ENCODE measurements around the gene SLC9A6.
A peak's percentile ranks its signal among the peaks of the same experiment; 100 is the strongest.

The SLC9A6 gene

DNA sequence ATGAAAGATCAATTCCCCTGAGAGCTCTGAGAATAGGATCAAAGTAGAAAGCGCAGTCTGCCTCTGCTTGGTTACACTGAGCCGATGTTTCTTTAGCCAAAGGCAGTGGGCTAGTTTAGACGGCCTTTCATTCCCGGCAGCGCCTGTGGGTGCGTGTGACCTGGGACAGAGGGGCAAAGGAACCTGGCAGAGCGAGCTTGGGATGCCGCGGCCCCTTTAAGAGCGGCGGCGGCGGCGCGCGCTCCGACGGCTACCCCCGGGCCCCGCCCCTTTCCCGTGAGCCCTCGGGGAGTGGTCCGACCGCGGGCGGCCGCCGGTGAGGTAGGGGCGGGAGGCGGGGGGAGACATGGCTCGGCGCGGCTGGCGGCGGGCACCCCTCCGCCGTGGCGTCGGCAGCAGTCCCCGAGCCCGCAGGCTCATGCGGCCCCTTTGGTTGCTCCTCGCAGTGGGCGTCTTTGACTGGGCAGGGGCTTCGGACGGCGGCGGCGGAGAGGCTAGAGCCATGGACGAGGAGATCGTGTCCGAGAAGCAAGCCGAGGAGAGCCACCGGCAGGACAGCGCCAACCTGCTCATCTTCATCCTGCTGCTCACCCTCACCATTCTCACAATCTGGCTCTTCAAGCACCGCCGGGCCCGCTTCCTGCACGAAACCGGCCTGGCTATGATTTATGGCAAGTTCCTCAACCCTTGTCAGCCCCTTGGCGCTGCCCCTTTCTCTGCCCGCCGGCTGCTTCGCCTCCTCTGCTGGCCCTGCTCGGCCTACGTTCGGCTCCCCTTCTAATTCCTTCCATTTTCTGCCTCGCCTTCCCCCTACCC lies at the start of gene SLC9A6:
Gene SLC9A6, plus strand, starts transcription at position 279 of the 816 bp plus-strand sequence. Its CDS starts 224 bp downstream, at position 503.
- DNase-seq = peak; percentile 13

DNA sequence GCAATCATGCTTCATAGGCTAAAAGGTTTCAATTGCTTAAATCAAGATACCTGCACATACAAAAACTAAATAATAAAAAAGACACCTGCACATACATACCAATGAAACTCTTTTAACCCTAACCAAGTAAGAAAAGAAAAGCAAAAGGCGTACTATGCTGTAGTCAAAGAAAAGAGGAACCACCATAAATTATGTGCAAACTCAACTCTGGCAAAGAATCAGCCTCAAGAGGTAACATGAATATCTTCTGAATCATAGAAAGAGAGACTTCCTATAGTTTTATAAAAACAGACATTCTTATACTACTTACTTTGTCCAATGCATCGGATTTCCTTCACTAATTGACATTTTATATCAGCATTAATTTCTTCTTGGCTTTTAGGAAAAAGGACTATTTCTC lies 40.7 kb upstream of the SLC9A6 start:
- DNase-seq = no peak

DNA sequence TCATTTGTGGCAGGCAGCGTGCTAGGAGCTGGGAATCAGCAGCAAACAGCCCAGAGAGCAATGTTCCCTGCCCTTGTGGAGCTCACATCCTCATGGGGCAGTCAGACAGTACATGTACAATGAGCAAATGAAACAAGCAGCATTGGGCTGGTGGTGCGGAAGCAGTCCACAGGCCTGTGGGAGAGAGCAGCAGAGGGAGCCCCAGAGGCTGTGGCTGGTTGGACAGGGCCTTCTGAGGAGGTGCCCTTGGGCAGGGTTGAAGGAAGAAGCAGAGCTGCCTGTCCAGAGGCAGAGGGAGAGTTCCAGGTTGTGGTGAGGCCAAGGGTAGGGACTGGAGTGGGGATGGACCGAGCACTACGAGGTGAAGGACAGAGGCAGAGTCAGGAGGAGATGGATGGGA lies 33.9 kb upstream of the SLC9A6 start:
- no peak for DNase-seq

DNA sequence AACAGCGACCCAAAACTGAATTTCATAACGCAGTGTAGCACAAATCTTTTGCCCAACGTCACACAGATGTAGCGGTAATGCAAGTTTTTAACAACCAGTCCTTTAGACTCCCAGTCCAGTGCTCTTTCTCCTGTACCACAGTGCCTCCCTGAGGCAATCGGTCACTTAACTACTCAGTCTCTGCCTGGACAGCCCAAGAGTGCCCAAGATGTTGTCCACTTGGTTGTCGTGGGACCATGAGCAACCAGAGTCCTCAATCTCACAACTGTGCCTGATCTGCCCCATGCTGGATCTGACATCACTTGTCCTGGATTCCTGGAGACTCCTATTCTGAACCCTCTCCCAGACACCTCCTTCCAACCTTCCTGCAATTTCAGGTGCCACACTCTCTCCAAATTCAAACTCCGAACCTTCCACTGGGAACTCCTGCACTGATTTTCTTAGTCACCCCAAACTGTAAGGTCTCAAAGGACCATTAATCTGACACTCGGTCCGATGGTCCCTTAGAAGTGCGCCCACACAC lies 12.1 kb upstream of the SLC9A6 start:
- no peak for DNase-seq

DNA sequence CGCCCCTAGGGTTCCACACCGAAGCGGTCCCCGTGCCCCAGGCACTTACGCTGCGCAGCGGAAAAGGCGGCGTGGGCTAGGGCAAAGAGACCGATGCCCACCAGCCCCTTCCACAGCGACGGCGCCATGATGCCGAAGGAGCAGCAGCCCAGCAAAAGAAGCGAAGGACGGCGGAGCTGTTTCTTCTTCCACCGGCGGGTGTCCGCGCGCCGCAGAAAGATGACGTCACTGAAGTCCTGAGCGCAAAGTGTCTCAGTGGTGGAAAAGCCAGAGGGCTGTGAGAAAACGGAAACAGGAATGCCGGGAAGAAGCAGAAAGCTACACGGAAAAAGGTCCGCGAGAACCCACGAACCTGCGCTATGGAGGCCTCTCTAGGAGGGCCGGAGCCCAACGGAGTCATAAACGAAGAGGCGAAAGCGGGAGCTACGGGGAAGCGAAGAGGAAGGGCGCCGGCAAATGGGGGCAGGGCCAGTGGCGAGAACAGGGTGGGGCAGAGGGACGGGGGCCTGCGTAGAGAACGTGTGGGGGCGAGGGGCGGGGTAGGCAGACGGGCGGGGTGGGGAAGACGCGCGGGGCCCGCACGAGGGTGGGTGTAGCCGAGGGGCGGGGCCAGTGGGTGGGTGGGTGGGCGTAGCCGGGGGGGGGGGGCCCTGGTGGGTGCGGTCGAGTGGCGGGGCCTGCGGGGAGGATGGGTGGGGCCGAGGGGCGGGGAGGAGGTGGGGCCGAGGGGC lies 11.5 kb upstream of the SLC9A6 start, which contains the start of gene MMGT1:
Gene MMGT1, minus strand, starts transcription at position 441 of the 731 bp plus-strand sequence. Its CDS starts 313 bp downstream, at position 128.
- DNase-seq = peak; percentile 62

DNA sequence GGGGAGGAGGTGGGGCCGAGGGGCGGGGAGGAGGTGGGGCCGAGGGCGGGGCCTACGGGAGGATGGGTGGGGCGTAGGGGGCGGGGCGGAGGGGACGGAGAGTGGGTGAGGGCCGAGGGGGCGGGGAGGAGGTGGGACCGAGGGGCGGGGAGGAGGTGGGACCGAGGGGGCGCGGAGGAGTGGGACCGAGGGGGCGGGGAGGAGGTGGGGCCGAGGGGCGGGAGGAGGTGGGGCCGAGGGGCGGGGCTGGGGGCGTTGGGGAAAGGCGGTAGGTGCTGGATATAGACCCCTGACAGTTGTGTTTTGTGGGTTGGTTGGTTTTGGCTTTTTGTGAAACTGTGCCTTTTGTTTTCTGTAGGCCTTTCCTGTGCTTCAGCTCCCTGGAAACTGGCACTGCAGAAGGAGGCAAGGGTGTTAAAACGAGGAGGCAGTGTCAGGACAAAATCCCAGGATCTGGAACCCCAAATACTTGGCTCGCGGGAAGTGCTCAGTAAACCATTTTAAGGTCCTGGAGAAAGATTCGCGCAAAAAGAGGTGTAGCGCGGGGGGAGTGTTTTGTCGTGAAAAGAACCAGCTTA lies 10.9 kb upstream of the SLC9A6 start:
- no peak for DNase-seq

DNA sequence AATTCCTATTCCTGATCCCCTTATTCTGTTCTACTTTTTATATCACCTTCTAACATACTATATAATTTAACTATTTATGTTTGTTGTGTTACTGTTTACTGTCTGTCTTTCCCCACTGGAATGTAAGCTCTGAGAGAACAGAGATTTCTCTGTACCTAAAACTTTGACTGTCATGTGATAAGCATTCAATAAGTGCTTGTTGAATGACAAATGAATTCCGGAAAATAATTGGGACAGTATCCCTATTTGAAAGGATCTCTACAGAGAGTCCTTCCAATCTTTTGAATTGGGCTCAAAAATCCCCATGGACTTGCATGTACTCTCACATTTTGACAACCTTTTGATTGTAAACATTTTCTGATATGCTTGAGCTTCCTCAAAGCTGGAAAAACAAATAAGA lies 9.8 kb upstream of the SLC9A6 start:
- no peak for DNase-seq

DNA sequence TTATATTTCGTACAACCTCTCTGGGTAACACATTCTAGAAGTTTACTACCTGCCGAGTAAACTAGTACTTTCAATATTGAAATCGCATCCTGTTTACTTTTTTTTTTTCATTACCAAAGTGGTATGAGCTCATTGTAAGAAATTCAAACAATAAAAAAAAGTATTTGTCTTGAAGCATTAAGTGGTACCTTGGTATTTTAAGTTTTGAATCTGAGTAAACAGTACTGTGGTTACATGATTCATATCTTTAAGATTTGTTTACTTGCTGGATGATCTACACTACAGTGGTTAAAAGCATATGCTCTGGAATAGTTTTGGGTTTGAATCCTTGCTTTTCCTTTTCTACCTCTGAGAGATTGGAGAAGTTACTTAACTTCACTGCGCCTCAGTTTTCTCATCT lies 7.6 kb upstream of the SLC9A6 start:
- DNase-seq = no peak

DNA sequence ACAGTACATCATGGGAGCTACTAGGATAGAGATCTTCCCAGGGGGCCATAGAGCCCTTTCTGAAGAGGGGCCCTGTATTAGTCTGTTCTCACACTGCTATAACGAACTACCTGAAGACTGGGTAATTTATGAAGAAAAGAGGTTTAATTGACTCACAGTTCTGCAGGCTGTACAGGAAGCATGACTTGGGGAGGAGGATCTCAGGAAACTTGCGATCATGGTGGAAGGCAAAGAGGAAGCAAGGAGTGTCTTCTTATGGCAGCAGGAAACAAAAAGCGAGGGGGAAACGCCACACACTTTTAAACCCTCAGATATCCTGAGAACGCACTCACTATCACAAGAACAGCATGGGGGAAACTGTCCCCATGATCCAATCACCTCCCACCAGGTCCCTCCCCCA lies 4.2 kb upstream of the SLC9A6 start:
- DNase-seq = no peak

DNA sequence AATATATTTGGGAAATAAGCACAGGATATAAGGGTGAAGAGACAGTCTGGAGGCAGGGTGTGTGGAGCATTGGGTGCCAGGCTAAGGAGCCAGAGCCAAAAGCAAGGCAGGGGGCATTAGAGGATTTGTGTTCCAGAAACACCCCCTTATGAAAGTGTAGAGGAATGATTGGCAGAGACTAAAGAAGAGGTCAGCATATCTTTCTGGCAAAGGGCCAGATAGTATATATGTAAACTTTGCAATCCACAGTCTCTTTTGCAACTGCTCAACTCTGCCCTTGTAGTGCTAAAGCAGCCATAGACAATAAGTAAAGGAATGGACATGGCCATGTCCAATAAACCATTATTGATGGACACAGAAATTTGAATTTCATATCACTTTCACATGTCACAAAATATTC lies 3.6 kb upstream of the SLC9A6 start:
- DNase-seq = no peak

DNA sequence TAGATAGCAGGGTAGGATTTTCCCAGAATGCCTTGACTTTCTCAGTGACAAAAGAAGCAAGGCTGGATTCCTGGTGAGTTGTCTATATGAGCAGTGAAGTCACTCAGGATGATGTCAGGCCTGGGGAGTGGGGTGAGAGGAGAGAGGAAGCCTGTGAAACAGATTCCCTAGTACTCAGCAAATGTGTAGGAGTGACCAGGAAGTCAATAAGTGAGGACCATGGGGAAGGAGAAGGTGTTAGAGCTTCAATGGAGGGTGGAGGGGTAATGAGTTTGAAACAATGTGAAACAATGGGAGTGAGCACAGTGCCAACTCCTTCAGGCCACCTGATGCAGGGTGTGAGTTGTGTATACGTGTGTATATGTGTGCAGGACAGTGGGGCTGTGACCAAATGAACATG lies 2.4 kb upstream of the SLC9A6 start:
- no peak for DNase-seq

DNA sequence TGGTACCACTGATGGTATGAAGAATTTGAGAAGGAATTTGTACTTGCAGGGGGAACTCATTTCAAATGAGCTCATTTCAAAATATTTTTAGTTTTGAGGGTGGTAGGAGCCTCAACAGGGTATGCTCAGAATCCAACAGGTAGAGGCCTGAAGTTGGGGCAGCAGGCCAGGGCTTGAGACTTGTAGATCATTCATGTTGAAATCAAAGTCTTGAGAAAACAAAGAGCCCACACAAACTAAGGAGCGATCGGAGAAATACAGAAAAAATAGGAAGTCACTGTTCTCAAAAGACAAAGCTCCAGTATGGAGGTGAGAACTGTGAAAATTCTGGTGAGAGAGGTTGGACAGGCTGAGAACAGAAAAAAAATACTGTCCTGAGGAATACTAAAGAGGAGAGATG lies 979 bp upstream of the SLC9A6 start:
- DNase-seq = no peak

DNA sequence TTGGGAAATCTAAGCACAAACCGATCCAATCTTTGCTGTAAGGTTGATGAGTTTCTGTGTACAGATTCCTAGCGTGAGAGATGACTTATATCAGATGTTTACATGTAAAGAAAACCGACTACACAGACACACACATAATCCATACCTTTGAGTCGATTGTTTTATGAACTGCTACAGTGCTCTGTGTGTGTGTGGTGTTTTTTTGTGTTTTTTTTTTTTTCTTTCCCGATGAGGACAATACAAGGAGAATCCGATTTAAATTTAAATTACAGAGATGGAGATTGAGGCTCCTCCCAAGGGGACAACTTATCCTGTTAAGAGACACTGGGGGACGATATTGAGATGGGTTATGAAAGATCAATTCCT lies 461 bp upstream of the SLC9A6 start:
- DNase-seq = no peak

DNA sequence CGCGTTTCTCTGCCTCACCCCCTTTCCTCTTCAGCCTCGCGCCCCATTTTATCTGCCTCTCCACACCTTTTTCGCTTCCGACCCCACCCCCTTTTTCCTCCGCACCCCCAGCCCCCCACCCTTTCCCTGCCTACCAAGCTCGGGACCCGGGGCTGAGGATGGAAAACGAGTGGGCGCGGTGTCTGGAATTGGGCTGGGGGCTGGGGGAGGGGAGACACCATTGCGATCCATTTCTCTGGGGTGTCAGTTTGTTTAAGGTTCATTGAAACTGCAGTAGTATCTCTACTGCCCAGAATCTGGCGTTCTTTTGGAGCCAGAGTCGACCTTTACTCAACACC lies 707 bp downstream of the SLC9A6 start:
- no peak for DNase-seq

DNA sequence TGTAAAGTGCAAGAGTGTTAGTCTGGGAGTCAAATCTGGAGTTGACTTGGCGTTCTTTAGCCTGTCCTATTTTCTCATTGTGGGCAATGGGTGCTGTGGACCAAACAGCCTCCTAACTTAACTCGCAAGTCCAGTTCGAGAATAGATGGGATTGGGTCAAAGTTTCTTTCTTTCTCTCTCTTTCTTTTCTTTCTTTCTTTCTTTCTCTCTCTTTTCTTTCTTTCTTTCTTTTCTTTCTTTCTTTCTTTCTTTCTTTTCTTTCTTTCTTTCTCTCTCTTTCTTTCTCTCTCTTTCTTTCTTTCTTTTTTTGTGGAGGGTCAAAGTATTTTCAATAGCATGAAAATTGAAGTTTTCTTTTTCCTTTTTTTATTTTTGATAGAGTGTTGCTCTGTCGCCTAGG lies 3.0 kb downstream of the SLC9A6 start:
- no peak for DNase-seq

DNA sequence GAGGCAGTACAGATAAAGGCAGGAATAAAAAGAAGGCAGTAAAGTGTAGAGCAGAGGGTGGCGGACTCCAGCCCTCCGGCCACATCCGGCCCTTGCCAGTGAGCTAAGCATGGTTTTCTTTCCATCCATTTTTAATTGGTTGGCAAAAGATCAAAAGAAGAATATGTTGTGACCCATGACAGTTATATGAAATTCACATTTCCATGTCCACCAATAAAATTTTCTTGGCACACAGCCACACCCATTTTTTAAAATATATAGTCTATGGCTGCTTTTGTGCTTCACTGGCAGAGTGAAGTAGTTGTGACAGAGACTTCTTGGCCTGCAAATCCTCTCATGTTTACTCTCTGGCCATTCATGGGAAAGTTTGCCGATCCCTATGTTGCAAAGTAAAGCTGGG lies 29.8 kb downstream of the SLC9A6 start:
- DNase-seq = no peak

DNA sequence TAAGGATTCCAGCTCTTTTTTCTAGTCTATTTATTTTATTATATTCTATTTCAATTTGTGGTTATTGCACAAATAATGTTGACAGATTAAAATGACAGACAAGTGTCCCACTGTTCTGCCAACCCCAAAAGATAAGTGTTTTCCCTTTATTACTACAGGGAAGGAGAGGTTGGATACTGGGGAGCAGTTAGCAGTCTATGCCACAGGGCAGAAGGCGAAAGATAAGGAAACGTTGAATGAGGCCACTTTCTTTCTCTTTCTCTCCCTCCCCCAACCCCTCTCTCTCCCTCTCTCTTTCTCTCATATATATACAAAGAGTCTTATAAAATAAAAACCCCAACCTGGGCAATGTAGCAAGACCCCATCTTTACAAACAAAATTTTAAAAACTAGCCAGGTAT lies 31.6 kb downstream of the SLC9A6 start:
- DNase-seq = no peak

DNA sequence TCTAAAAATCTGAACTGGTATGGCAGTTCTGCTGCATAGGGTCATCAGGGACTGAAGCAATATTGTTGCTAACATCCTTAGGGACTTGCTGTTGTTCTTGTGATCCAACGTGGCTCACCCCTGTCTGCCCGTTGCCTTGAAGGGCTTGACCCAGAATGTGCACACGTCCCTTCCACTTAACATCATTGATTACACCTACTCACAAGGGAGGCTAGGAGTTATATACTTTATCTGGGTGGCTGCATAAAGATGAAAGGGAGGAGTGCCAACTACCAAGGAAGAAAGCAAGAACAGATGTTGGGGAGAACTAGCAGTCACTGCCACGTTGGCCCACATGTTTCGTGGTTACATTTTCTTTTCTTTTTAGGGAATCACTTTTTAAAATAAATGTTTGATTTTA lies 34.0 kb downstream of the SLC9A6 start:
- DNase-seq = no peak

DNA sequence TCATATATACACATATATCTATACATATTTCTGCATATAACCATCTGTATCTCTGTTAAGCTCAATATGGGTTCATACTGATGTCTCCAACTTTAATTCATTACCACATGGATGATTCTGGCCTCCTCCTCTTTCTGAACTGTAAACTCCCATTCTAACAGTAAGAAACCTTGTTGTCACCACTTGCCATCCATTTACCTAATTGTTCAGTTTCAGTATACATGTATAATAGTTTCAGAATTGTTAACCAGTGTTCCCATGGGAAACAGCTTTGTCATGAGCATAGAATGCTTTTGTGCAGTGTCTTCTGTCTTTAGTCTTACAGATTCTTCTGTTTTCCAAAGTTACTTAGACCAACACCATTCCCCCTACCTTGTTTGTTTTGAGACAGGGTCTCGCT lies 35.9 kb downstream of the SLC9A6 start:
- no peak for DNase-seq

DNA sequence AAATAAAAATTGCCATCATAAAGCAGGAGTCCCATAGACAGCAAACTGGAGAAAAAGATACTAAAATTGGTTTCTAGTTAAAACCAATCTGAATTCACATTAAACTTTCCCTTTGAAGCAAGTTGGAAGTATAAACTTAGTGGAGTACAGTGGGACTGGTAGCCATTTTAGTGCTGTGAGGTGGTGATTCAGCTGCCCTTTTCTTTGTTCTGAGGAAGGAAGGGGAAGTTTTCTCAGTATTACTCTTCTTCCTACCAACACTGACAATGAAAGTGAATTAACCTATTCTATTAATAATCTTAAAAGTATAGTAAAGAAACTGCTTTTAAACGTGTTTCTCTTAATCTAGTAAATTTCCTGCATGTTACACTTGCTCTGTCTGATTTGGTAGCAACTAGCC lies 36.7 kb downstream of the SLC9A6 start:
- DNase-seq = no peak

DNA sequence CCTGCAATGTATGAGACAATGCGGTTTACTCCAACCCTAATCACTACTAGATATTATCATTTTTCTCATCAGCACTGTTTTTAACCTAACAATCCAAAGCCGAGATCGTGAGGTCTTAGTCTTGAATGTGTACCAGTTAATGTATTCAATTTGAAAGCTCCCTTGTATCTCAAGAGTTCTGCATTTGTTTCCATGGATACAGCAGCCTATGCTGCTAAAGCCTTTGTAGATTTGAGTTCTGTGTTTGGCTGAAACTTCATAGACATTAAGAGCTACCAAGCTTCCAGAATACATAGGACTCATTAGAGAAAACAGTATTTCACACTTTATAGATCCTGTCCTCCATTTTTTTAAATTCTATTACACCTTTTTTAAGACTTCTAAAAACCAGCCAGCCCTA lies 39.9 kb downstream of the SLC9A6 start:
- DNase-seq = no peak

DNA sequence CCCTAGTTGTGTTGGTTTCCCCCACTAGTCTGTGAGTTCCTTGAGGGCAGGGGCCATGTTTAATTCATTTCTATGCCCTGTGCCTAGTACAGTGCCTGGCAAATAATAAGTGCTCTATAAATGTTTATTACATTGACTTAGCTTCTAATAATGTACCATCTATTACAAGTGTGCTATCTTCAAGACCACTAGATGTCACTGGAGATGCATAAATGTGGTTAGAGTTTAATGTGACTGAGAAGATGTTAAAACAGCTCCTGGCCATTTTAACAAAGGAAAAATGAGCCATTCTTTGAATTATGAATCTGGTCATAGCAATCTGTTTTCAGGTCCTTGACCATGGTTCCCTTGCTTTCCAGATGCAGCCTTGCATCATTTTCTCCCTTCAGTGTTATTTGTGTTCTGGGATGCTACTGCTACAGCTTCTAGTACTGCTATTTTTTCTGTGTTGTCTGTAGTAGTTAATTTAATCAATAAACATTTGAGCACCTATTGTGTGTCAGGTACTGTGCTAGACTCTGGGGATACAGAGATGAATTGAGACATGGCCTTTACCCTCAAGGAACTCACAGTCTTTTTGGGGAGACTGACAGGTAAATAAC lies 43.2 kb downstream of the SLC9A6 start:
- DNase-seq = peak; percentile 18

DNA sequence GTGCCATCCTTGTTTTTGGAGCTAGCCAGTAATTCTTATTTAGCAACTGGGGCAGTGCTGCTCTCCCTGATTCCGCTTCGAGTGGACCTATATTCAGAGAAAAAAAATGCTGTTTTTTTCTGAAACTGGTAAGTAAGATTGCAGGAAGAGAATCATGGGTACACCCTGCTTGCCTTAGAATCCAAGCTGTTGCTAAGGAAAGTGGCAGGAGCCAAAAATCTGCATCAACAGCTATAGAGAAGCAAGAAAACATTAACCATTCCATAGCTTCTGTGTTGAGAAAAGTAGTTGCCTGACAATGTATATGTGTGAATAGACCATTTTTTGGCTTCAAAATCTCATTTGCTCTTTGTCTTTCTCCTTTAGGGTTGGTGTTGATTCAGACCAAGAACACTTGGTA lies 44.5 kb downstream of the SLC9A6 start:
- DNase-seq = no peak

Data from NCI-H446 treated with DMSO at 0.1 percent for 48 hours (cell line).